HepG2 (cell line): ENCODE data around the gene CAMSAP3. TPM values are rescaled to one million over a fixed set of nuclear protein-coding genes. Genes with fewer than 3 reads are reported as not detected.

ENCODE experiments used
- AGO2 ChIP-seq: fragments of 200-400 bp; formaldehyde crosslinking; optimal IDR thresholded peaks from 2 replicates; pipeline ENCODE3; 2017; ENCODE audit warnings: mild to moderate bottlenecking, low read depth, low read length, moderate library complexity
- FOXA1 ChIP-seq, 2 experiments: fragments of 450-650 bp in 1 of 2; sonication (generic) in 1 of 2; formaldehyde crosslinking in 1 of 2; IDR thresholded peaks; 2 replicates each; pipeline versions ENCODE4 v1.4.0 to v1.6.1; 2016 to 2020; ENCODE audit warnings: missing genetic modification reagents in 1 of 2
- FOXP1 ChIP-seq, 2 experiments: fragments of 450-650 bp in 1 of 2; IDR thresholded peaks; 2 replicates each; pipeline ENCODE4 v1.6.1; 2017 to 2018; ENCODE audit warnings: antibody characterized with exemption in 1 of 2
- FOXP4 ChIP-seq: sonication (generic); formaldehyde crosslinking; IDR thresholded peaks from 2 replicates; pipeline ENCODE4 v1.4.0; 2020; ENCODE audit warnings: missing genetic modification reagents
- GABPA ChIP-seq, 2 experiments: IDR thresholded peaks; 2 replicates each; pipeline ENCODE4 v1.6.1; 2011 to 2016; ENCODE audit warnings: low read depth in 2 of 2, low read length in 1 of 2, missing biosample characterization in 1 of 2, missing genetic modification characterization in 1 of 2
- GABPB1 ChIP-seq: IDR thresholded peaks from 2 replicates; pipeline ENCODE4 v1.6.1; 2016; ENCODE audit warnings: mild to moderate bottlenecking, missing genetic modification reagents, moderate library complexity, missing compliant biosample characterization
- RXRA ChIP-seq: sonication (generic); formaldehyde crosslinking; IDR thresholded peaks from 2 replicates; pipeline ENCODE4 v1.5.1; 2020; ENCODE audit warnings: missing genetic modification reagents
- TEAD3 ChIP-seq: optimal IDR thresholded peaks from 2 replicates; pipeline ENCODE3; 2016; ENCODE audit warnings: borderline replicate concordance
- ZC3H4 ChIP-seq: sonication (generic); formaldehyde crosslinking; IDR thresholded peaks from 2 replicates; pipeline ENCODE4 v1.4.0; 2020; ENCODE audit warnings: missing genetic modification reagents, borderline replicate concordance
- ZNF446 ChIP-seq: sonication (generic); formaldehyde crosslinking; IDR thresholded peaks from 2 replicates; pipeline ENCODE4 v1.5.0; 2020; ENCODE audit warnings: mild to moderate bottlenecking, missing genetic modification reagents
- ZNF574 ChIP-seq: sonication (generic); formaldehyde crosslinking; IDR thresholded peaks from 2 replicates; pipeline ENCODE4 v1.4.0; 2020; ENCODE audit warnings: missing genetic modification reagents
- ZNF772 ChIP-seq: sonication (generic); formaldehyde crosslinking; IDR thresholded peaks from 2 replicates; pipeline ENCODE4 v1.5.0; 2020; ENCODE audit warnings: mild to moderate bottlenecking, missing genetic modification reagents
- ZNF775 ChIP-seq: sonication (generic); formaldehyde crosslinking; IDR thresholded peaks from 2 replicates; pipeline ENCODE4 v1.4.0; 2020; ENCODE audit warnings: missing genetic modification reagents, mild to moderate bottlenecking, moderate library complexity, borderline replicate concordance
- polyA plus RNA-seq, 8 experiments: library from polyadenylated mRNA; depleted of rRNA in 3 of 8; stranded (reverse) in 7 of 8; unstranded in 1 of 8; fragments of >200 nt; fragmentation: Illumina TruSeq in 4 of 8; extraction: Trizol in 4 of 8; gene quantifications; 2 replicates each; pipeline versions ENCODE4 v1.2.1 to v1.2.3, GENCODE V29; 2011 to 2016; ENCODE audit warnings: low read depth in 4 of 8, missing spikeins in 1 of 8, mixed read lengths in 1 of 8; ENCODE audit not compliant: insufficient read depth in 1 of 8
- total RNA-seq, 5 experiments: library from RNA; depleted of rRNA; stranded (reverse); fragments of >200 nt; fragmentation: Illumina TruSeq; extraction: Trizol; gene quantifications; 2 replicates each; pipeline ENCODE4 v1.2.3, GENCODE V29; 2016; ENCODE audit warnings: low read depth in 1 of 5
- TF ChIP-seq, protein P1 (sequence below): sonication (generic); formaldehyde crosslinking; IDR thresholded peaks from 2 replicates; pipeline ENCODE4 v1.4.0; 2020; ENCODE audit warnings: missing genetic modification reagents, borderline replicate concordance
- TF ChIP-seq, protein P2 (sequence below): IDR thresholded peaks from 2 replicates; pipeline ENCODE4 v1.6.1; 2012; ENCODE audit warnings: low read length, improper control_type of control experiment

The CAMSAP3 gene
- total and polyA plus RNA-seq, 2 of the 13 experiments (the other 11 are each of a cell fraction or from before 2014, with no cell fraction given), result 10.8 to 11.8 TPM

GRCh38 chr19:7629347-7630054, 33.8 kb downstream of the CAMSAP3 start, which contains the start of the genes PET100 and XAB2 (continued):
- TF ChIP-seq ZNF574 (CRISPR knock-in tag) (peak; percentile 86), GABPB1 (CRISPR knock-in tag) (peak; percentile 95), ZNF772 (no peak), ZC3H4 (no peak), ZNF446 (CRISPR knock-in tag) (no peak), GABPA (IDR thresholded peaks at IDR 0.05; ENCODE audit: low read depth, low read length) (peak; percentile 74), GABPA (CRISPR knock-in tag; IDR thresholded peaks at IDR 0.05; ENCODE audit: low read depth) (peak; percentile 97), RXRA (CRISPR knock-in tag) (peak; percentile 25; the same call in 1 of the 2 replicates), FOXA1 (IDR thresholded peaks at IDR 0.05) (no peak), FOXA1 (CRISPR knock-in tag; IDR thresholded peaks at IDR 0.05) (peak; percentile 89), FOXP1 (IDR thresholded peaks at IDR 0.05) (peak; percentile 33; the same call in 1 of the 2 replicates), FOXP1 (CRISPR knock-in tag; IDR thresholded peaks at IDR 0.05) (no peak), ZNF775 (CRISPR knock-in tag) (no peak; the same call in none of the 2 replicates), TEAD3 (CRISPR knock-in tag) (no peak), FOXP4 (CRISPR knock-in tag) (peak; percentile 65; the same call in 1 of the 2 replicates), AGO2 (no peak)
- TF ChIP-seq, protein P1, sequence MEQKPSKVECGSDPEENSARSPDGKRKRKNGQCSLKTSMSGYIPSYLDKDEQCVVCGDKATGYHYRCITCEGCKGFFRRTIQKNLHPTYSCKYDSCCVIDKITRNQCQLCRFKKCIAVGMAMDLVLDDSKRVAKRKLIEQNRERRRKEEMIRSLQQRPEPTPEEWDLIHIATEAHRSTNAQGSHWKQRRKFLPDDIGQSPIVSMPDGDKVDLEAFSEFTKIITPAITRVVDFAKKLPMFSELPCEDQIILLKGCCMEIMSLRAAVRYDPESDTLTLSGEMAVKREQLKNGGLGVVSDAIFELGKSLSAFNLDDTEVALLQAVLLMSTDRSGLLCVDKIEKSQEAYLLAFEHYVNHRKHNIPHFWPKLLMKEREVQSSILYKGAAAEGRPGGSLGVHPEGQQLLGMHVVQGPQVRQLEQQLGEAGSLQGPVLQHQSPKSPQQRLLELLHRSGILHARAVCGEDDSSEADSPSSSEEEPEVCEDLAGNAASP (CRISPR knock-in tag), result no peak
- TF ChIP-seq, protein P2, sequence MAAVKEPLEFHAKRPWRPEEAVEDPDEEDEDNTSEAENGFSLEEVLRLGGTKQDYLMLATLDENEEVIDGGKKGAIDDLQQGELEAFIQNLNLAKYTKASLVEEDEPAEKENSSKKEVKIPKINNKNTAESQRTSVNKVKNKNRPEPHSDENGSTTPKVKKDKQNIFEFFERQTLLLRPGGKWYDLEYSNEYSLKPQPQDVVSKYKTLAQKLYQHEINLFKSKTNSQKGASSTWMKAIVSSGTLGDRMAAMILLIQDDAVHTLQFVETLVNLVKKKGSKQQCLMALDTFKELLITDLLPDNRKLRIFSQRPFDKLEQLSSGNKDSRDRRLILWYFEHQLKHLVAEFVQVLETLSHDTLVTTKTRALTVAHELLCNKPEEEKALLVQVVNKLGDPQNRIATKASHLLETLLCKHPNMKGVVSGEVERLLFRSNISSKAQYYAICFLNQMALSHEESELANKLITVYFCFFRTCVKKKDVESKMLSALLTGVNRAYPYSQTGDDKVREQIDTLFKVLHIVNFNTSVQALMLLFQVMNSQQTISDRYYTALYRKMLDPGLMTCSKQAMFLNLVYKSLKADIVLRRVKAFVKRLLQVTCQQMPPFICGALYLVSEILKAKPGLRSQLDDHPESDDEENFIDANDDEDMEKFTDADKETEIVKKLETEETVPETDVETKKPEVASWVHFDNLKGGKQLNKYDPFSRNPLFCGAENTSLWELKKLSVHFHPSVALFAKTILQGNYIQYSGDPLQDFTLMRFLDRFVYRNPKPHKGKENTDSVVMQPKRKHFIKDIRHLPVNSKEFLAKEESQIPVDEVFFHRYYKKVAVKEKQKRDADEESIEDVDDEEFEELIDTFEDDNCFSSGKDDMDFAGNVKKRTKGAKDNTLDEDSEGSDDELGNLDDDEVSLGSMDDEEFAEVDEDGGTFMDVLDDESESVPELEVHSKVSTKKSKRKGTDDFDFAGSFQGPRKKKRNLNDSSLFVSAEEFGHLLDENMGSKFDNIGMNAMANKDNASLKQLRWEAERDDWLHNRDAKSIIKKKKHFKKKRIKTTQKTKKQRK, result no peak
